Smooth muscle cell of the brain vasculature (primary cell): Measurements from ENCODE around the gene APOC4.
"Not testable (repeated sequence)": the region's sequence is repeated elsewhere in the genome, so short reads cannot be mapped to it uniquely, and the experiment has no call there.

Experiments used
- DNase-seq: peaks from one replicate; pipeline ENCODE4 v3.0.0-alpha.2; 2012; ENCODE audit warnings: low read depth, low spot score

Gene APOC4

DNA sequence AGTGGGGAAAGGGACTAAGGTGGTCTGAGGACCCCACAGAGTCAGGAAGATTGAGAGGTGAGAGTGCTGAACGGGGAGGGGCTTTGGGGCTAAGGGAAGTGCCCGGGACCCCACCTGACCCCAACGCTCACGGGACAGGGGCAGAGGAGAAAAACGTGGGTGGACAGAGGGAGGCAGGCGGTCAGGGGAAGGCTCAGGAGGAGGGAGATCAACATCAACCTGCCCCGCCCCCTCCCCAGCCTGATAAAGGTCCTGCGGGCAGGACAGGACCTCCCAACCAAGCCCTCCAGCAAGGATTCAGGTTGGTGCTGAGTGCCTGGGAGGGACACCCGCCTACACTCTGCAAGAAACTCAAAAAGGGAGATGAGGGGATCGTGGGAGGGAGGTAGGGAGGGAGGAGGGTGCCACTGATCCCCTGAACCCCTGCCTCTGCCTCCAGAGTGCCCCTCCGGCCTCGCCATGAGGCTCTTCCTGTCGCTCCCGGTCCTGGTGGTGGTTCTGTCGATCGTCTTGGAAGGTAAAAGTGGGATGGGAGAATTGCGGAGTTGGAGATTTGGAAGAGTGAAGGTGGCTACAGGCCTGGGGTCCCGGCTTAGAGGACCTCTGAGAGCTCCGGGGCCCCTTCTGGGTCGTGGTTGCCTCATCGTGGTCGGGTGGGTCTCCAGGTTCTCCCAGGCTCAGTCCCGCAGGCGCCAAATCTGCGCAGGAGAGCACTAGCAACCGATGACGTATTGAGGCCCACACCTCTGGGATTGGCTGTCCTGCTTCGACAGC is 27.4 kb upstream of the APOC4 start, which contains the start of gene APOC1:
Gene APOC1, plus strand, starts transcription at position 176 of the 774 bp plus-strand sequence. Its CDS starts 284 bp downstream, at position 460.
- peak; percentile 73 for DNase-seq

DNA sequence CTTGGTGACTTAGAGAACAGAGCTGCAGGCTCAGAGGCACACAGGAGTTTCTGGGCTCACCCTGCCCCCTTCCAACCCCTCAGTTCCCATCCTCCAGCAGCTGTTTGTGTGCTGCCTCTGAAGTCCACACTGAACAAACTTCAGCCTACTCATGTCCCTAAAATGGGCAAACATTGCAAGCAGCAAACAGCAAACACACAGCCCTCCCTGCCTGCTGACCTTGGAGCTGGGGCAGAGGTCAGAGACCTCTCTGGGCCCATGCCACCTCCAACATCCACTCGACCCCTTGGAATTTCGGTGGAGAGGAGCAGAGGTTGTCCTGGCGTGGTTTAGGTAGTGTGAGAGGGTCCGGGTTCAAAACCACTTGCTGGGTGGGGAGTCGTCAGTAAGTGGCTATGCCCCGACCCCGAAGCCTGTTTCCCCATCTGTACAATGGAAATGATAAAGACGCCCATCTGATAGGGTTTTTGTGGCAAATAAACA is 17.8 kb upstream of the APOC4 start:
- DNase-seq: no peak

DNA sequence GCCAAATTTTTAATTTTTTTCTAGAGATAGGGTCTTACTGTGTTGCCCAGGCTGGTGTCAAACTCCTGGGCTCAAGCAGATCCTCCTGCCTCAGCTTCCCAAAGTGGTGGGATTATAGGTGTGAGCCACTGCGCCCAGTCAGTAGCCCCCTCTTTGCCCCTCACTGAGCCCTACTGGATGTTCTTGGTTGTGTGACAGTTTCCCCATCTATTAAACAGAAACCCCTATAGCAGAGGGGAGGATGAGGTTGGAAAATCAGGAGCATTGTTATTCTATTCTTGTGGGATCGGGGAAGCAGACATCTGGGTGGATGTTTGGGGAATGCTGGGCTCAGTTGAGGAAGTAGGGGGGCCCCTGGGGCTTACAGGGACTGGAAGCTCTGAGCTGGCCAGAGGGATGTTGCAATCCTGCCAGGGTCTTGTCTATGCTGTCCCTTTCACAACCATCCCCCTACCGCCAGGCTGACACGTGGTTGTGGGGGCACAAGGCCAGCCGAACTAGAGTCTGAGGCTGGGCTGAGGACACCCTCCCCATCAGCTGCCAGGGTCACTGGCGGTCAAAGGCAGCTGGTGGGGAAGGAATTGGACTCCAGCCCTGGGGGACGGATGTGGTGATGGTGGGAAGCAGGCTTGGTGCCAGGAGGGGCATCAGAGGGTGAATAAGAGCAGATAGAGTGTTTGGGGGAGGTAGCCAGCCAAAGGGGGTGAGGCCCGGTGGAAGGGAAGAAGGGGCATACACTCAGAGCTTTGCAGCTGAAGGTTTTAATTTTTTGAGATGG is 16.7 kb upstream of the APOC4 start:
- DNase-seq: no peak

DNA sequence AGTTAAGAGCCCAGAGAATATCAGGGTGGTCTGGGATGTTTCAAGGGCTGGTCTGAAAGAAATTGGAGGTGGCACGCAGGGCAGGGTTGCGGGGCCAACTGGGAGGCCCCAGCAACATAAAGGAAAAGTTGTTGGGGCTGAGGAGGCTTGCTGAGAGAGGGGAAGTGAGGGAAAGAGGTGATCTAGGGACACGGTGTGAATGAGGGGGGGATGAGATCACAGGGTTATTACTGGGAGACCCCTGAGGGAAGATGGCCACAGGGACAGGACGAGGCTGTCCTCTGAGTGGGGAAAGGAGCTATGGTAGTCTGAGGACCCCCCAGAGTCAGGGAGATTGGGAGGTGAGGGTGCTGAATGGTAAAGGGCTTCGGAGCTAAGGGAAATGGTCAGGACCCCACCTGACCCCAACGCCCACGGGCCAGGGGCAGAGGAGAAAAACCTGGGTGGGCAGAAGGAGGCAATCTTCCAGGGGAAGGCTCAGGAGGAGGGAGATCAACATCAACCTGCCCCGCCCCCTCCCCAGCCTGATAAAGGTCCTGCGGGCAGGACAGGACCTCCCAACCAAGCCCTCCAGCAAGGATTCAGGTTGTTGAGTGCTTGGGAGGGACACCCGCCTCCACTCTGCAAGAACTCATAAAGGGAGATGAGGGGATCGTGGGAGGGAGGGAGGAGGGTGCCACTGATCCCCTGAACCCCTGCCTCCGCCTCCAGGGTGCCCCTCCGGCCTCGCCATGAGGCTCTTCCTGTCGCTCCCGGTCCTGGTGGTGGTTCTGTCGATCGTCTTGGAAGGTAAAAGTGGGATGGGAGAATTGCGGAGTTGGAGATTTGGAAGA is 15.6 kb upstream of the APOC4 start:
- DNase-seq: not testable (repeated sequence)

DNA sequence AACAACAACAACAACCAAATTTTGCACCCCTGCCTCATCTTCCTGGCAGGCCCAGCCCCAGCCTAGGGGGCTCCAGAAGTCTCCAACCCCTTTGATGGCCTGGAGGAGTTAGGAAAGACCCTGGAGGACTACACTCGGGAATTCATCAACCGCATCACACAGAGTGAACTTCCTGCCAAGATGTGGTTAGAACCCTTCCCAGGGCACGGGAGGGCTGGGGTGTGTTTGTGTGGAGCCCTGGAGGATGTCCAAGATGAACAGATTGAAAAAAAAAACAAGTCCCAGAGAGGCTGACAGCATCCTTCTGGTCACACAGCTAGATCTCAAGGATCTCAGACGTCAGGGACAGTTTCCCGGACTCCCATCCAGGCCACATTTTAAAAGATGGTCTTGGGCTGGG is 14.3 kb upstream of the APOC4 start:
- DNase-seq: peak; percentile 77

DNA sequence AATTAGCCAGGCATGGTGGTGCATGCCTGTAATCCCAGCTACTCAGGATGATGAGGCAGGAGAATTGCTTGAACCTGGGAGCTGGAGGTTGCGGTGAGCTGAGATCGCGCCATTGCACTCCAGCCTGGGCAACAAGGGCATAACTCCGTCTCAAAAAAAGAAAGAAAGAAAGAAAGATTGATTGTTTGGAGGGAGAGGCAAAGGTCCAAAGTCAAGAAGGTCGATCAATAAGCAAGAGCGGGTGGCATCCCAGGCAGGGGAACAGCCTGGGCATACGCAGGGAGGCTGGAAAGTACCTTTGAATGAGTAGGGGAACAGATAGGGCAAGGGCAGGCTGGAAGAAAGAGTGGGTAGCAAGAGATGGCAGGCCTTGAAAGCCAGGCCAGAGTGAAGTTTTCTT is 11.9 kb upstream of the APOC4 start:
- no peak for DNase-seq

DNA sequence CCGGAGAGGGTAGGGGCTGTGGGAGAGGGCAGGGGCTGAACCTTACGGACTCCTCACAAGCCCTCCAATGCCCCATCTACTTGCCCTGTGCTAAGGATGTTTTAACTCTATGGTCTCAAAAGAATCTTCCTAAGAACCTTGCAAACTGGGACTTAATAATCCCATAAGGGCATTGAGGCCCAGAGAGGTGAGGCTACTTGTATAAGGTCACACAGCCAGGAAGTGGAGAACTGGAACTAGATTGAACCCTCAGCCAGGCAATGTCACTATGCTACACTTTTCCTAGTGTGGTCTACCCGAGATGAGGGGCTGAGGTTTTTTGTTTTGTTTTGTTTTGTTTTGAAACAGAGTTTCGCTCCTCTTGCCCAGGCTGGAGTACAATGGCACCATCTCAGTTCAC is 10.5 kb upstream of the APOC4 start:
- DNase-seq: no peak

DNA sequence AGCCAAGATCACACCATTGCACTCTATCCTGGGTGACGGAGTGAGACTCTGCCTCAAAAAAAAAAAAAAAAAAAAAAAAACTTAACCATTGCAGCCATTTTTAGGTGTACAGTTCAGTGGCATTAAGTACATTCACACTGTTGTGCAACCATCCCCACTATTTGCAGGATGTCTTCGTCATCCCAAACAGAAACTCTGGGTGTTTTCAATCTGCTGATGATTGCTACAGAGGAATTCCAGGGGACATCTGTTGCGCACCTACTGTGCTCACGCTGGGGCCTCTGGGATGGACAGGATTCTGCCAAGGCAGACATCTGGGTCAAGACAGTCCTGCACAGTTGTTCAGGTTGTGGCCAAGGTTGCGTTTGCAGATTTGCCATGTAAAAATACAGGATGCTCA is 2.4 kb upstream of the APOC4 start:
- no peak for DNase-seq

DNA sequence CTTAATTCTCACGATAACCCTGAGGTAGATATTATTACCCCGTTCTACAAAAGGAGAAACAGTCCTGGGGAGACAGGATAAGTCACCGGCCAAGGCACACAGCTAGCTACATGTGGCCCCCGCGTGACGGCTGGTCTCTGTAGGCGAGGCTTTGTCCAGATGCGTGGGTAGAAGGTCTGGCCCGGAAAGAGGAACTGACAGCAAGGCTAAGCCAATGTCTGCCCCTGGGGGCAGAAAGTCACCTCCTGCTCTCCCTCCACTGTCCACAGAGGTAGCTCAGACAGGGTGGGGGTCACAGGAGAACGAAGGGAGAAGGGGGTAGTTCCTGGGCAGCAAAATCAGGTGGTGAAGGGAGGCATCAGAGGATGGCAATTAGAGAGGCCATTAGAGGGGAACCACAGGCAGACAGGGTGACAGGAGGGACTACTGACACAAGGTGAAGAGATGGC is 1.8 kb downstream of the APOC4 start:
- DNase-seq: no peak

DNA sequence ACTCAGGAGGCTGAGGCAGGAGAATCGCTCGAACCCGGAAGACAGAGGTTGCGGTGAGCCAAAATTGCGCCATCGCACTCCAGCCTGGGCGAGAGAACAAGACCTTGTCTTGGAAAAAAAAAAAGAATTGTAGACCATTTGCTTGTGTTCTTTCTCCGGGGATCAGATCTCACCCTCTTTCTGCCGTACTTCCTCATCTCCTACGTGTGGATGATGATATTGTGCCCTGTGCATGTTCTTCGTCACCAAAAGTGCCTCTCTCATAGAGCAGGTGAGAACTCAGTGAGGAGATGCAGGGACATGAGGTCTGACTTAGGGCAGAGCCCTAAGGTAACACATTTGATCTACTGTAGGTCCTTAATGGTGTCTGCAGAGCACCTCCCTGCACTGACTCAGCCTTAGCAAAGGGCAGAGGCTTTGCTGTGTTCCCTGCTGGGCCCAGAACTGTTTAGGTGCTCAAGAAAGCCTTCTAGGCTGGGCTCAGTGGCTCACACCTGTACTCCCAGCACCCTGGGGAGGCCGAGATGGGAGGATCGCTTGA is 5.1 kb downstream of the APOC4 start:
- no peak for DNase-seq

DNA sequence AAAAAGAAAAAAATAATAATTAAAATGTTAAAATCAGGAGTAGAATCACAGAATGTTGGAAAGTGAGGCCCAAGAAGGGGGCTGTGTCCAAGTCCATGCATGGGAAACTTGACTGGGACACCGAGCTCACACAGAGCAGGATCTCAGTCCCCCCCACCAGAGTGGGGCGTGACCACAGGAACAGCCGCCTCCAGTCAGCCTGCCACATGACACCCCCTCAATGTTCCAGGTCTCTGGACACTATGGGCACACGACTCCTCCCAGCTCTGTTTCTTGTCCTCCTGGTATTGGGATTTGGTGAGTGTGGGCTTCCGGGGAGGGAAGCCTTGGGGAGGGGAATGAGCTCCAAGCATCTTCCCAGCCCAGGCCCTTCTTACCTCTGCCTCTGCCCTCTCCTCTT is 6.2 kb downstream of the APOC4 start:
- no peak for DNase-seq

DNA sequence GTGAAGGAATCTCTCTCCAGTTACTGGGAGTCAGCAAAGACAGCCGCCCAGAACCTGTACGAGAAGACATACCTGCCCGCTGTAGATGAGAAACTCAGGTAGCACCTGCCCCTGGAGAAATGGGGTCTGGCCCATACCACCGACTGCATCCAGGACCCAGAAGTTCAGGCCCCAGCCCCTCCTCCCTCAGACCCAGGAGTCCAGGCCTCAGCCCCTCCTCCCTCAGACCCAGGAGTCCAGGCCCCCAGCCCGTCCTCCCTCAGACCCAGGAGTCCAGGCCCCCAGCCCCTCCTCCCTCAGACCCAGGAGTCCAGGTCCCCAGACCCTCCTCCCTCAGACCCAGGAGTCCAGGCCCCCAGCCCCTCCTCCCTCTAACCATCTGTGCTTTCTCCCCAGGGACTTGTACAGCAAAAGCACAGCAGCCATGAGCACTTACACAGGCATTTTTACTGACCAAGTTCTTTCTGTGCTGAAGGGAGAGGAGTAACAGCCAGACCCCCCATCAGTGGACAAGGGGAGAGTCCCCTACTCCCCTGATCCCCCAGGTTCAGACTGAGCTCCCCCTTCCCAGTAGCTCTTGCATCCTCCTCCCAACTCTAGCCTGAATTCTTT is 6.8 kb downstream of the APOC4 start:
- no peak for DNase-seq

DNA sequence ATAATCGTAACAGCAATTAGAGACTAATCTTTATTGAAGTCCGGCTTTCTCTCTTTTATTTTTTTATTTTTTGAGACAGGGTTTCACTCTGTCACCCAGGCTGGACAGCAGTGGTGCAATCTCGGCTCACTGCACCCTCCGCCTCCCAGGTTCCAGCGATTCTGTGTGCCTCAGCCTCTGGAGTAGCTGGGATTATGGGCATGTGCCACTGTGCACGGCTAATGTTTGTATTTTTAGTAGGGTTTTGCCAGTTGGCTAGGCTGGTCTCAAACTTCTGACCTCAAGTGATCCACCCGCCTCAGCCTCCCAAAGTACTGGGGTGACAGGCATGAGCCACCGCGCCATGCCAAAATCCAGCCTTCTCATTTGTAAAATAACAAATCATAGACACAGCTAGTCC is 7.5 kb downstream of the APOC4 start:
- DNase-seq: no peak

DNA sequence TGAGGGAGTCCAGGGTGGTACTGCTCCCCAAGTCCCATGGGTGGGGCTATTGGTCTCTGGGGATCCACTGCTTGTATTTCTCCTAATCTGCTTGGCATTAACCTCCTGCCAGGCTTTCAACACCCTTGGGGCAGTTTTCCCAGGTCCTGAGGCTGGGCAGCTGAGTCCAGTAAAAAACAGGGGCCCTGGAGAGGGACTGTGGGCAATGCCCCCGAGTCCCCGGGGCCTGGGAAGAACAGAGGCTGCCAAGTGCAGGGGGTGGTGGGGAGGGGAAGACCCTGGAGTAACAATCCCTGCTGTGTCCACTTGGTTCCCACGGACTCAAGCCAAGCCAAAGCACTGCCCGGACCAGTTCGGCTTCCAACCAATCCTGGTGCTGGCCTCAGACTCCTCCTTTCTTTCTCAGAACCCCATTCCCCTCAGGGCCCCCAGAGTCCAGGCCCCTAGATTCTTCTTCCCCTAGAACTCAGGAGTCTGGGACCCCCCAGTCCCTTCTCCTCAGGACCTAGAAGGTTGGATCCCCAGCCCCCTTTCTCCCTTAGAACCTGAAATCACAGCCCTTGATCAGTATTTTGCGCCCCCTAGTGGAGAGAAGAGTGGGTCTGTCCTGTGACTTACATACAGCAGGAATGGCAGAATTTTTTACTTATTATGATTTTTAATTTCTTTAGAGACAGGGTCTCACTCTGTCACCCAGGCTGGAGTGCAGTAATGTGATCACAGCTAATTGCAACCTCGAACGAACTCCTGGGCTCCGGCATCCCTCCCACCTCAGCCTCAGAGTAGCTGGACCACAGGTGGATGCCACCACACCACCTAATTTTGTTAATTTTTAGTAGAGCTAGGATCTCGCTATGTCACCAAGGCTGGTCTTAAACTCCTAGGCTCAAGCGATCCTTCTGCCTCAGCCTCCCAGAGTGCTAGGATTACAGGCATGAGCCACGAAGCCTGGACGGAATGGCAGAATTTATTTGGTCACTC is 9.4 kb downstream of the APOC4 start:
- DNase-seq: peak; percentile 68

DNA sequence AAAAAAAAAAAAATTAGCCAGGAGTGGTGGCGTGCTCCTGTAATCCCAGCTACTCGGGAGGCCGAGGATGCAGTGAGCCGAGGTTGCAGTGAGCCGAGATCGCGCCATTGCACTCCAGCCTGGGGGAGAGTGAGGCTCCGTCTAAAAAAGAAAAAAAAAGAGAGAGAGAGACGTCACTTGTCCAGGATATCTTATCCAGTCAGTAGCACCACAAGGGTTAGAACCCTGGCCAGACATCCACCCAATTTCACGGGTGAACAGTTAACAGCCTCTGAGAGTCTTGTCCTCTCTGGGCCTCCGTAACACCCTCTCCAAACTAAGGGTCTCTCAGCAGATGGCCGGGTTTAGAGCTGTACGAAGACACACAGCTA is 12.2 kb downstream of the APOC4 start:
- no peak for DNase-seq

DNA sequence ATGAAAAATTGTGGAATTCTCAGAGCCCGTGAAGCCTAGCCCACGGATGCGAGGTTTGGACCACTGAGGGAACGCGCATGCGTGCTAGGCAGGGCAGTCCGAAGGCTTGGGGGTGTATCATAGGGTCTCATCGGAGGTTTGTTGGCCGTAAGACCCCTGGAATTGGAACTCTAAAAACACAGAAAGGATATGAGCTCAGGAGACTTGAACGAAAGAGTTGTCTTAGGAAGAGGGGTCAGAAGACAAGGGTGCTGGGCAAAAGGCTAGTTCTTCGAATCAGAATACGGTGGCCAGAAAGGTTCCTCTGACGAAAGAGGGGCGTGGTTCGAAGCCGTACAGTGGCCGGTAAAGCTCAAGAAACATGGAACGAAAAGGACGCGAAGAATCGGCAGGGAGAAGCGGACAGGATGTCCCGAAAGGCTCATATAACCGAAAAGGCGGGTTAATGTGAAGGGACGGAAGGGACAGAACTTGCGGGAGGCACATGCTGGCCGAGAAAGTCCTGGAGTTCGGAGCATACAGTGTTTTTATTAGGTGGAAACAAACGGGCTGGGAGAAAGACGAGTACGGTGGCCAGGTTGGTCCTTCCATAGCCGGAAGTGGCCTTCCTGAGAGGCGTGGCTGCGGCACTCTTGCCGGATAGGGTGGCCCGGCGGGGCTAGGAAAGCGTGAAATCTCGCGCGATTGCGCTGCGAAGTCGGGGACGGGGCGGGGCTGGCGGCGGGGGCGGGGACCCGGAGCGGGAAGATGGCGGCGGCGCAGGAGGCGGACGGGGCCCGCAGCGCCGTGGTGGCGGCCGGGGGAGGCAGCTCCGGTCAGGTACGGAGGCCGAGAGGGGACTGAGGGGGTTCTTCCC is 12.8 kb downstream of the APOC4 start, which contains the start of gene CLPTM1:
Gene CLPTM1, plus strand, starts transcription at position 732 of the 856 bp plus-strand sequence. Its CDS starts 16 bp downstream, at position 748.
- DNase-seq: peak; percentile 94

DNA sequence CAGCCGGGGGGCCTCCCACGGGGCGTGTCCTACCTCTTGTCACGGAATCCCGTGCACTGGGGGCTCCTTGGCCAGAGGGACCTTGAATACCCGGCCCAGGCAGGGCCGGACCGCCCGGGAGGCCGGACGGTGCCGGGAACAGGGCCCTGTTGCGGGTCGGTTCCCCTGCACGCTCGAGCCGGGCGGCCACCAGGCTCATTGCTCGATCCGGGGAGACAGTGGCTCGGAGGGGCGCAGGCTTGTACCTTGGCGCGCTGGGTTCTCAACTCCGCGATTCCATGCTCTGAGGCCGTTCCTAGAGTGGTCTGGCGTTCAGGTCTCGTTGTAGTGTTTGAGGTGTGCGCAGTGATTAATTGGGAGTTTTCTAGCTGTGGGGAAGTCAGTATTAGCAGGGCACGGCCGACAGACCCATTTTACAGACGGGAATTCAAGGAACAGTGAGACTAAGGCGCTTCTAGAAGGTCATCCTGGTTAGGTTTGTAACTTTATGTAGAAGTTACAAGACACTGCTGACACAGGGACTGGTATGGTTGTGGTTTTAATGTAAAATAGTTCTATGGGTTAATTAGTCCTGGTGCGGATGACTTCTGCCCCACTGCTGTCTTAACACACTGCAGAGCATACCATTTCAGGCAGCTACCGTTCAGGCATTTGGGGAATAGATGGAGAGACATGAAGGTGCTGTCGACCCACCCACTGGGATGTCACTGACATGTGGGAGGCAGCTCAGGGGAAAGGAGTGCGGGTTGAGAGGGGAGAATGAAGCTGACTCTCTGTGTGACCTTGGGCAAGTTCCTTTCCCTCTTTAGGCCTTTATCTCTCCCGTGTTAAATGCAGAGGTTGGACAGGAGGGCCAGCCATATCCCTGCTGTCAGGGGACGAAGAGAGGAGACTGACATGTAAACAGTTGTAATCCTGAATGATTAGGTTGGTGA is 13.7 kb downstream of the APOC4 start:
- no peak for DNase-seq

DNA sequence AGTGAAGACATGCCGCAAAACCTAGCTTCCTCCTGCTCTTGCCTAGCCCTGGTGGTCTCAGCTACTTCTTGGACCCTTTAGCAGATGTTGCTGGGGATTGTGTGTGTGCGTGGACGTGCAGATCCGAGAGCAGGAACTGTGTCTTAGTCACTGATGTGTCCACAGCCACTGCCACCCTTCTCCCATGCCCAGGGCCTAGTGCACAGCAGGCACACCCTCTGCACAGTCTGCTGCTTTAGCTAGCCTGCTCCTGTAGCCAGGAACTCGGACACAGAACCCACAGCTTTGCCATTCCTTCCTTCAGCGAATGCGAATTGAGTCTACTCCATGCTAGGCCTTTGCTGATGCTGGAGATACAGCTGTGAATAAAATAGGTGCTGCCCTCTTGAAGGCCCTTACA is 15.5 kb downstream of the APOC4 start:
- no peak for DNase-seq
